GM19240 (cell line): ENCODE results near the gene KCP.

Experiments
- DNase-seq: peaks from one replicate; pipeline ENCODE4 v3.0.0; 2011; ENCODE audit warnings: low spot score; ENCODE audit not compliant: insufficient read length

Gene KCP

DNA sequence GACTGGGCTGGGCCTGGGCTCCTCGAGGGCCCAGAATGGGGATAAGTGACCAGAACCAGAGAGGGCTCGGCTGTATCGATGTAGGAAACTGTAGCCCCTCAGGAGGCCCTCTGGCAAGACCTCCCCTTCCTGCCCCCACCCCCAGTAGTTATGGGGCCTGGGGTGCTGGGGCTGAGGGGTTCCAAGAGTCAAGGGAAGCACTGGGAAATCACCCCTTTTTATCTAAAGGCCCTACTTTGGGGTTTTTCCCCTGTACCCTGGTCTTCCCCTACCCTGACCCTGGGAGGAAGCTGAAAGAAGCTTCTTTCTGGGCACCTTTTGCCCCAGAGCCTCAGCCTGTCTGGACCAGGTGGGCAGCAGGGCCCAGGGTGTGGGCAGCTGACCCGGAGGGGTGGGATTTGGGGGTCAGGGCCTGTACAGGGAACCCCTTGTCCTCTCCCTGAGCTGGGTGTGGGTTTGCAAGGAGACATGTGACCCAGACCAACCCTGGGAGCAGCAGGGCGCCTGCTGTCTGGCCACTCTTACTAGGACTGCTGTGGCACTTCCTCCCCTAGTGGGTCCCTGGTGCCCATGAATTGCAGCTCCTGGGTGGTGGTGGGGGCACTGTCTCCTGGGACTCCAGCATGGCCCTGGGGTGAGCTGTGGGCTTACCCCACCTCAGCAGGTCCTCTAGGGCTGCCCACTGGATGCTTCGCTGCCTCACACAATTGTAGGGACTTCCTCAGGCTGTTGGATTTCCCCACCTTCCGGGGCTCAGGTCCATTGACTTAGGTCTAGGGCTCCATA, 28.8 kb upstream of the KCP start:
- DNase-seq = no peak

DNA sequence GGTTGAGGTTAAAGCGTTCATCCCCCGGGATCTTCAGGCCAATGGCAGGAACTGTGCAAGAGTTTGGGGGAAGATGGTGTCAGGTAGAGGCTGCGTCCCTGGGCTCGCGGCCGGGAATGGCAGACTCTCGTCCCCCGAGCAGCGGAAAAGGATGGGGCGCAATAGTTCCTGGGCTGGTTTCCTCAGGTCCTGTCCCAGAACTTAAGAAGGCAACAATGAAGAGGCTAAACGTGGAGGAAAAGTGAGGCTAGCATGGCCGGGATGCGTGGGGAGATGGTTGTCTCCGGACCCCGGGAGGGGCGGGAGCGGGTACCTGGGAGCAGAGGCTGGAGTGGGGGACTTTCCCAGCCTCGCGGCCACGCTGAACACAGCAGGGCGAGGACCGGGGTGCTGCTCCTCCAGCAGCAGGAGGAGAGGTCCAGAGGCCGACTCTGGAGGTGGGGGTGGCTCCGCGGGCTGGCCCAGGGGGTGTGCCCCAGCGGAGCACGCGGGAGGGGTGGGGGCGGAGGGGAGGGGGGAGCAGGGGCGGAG, 28.1 kb upstream of the KCP start:
- no peak for DNase-seq

DNA sequence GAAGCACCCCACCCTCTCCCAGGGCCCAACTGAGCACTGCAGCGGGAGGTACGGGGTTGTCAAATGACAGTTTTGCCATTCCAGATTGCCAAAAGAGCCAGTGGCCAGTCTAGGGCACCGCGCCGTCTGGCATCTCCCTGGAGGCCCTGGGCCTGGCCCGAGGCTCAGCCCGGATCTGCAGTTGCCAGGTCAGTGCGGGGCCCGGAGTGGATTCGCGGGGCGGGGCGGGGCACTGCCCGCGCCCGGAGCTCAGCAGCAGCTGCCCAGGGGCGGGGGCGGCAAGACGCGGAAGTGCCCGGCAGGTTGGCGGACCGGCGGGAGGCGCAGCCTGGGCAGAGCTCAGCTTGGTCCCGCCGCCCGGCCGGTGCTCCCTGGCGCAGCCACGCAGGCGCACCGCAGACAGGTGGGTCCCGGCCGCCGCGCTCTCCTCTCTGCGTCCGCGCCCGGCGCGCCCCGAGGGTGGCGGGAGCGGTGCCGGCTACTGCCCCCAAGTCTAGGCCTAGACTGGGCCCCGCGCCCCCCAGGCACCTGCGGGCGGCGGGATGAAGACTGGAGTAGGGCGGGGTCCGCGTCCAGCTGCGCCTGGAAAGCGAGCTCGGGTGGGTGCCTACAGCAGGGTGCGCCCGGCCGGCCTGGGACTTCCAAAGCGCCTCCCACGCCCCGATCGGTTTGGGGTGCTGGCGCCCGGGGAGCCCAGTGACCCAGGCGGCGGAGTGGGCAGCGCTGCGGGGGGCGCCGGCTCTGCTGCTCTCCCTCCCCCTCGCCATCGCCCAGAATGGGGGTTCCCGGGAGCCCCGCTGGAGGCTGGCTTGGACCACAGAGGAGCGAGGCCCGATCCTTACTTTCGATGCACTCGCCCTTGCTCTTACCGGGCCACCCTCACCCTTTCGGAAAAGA, 27.4 kb upstream of the KCP start, which contains the start of gene IRF5:
Gene IRF5, plus strand, starts transcription at position 281 of the 897 bp plus-strand sequence. CDS start 4,155 bp downstream, outside the sequence.
- no peak for DNase-seq

DNA sequence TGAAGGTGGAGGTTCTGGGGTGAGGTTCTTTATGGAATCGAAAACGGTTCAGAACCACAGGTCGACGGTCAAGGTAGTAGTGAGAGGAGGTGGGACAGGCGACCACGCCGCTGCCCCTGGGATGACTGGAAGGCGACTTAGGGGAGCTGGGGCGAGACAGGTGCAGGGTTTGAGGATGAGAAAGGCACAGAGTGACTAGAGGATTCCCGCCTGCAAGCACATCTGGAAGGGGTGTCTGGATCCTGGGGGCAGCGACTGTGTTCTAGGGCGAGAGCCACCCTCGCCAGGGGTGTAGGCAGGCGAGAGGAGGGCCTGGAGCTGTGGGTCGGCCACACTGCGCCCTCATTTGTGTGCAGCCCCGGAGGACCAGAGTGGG, 26.8 kb upstream of the KCP start:
- DNase-seq = no peak

DNA sequence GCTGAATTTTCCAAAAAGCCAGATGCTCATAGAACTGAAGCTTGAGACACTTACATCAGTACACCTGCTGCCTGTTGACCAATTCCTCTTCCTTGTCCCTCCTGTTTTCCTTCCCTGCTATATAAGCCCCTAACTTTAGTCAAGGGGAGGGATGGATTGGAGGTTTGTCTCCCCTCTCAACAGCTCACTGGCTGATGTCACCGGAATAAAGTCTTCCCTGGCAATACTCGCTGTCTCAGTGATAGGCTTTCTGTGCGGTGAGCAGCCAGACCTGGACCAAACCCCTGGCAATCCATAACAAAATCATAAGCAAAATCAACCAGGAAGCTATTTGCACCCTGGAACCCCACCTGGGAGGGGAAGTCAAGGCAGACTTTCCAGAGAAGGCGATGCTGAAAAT, 26.3 kb upstream of the KCP start:
- no peak for DNase-seq

DNA sequence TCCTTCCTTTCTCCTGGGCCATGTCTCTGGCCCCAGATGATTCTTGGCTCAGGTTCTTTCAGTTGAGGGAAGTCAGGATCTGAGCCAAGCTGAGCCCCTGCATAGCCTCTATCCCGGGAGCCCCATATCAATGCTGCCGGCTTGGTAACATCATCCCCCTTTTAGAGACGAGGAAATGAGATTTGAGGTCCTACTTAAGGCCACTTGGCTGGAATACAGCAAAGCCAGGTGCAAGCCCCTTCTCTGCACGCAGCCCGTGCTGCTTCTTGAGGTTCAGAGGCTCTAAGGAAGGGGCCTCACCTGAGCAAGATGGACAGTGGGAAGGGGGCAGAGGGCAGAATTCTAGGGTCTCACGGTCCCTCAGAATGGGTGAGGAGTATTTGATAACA, 24.8 kb upstream of the KCP start:
- no peak for DNase-seq

DNA sequence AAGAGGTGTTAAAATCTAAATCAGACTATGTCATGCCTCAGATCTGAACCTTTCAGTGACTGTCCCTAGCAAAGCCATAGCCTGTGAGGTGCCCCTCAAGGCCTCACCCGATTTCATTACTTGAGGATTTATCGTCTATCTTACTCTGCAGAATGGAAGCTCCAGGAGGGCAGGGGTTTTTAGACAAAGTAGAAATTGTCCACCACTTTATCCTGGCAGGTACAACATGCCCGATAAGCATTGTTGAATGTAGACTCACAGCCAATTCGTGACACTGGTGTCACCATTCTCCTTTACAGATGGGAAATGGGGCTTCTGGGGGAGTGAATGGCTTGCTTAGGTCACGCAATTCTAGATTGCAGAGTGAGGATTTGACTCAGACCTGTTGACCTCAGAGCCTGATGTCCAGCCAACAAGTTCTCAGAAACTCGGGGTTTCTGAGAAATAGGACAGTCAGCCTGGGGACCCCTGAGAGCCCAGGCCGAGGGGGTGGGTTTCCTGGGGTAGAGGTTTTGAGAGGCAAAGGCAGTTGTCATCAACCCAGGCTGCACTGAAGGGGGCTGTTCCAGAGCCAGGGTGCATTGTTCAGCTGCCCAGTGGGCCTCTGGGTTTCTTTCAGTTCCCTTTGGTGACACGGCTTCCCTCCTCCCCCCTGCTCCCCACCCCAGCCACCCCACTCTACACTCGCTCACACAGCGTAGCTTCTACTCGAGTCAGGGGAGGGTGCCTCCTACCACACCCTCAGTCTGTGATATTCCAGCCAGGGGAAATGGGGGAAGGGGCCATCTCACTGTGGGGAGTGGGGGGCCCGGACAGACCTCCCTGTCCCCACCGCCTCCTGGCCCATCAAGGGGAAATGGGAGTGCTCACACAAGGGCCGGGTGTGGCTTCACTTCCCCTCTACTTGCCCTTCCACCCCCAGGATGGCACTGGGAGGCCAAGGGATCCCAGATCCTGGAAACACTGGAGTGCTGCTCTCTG, 24.1 kb upstream of the KCP start:
- no peak for DNase-seq

DNA sequence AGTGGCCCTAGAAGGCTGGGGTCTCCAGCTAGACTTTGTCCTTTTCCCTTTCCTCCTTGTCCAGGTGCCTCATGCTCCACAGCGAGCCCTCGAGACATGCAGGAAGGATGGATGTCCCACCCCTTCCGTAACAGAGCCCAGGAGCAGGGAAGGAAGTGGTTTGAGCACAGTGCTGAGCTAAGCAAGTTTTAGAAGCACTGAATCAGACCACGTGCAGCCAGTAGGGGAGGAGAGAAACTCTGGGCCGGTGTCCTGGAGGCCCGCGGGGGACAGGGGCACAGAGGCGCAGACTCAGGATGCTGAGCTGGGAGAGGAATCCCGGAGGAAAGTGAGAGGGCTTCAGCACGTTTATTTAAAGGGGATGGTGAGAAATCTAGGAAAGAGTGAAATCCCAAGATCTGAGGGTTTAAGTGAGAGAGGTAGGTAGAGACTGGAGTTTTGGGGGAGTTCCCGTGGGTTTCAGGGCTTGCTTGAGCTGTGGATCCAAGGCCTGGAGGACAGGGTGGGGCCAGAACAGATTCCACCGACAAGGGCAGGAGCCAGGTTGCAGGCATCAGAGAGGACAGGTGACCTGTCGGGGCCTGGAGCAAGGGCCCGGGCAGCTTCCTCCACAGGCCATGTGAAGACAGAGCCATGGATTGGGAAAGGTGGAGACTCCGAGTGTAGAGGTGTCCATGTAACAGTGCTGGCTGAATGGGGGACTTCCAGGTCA, 22.8 kb upstream of the KCP start:
- no peak for DNase-seq

DNA sequence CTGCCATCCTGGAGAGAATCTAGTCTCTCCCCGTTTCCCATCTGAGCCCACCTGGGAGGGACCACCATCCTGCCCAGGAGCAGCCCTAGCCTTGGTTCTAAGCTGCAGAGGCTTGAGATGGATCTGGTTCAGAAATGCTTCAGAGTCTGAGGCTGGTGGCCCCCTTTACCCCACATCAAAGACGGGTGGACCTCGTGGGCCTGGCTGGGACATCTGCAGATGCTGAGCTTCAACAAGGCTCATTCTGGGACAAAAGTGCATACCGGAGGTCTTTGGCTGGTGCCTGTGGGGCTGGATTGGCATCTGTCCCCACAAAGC, 22.3 kb upstream of the KCP start:
- no peak for DNase-seq

DNA sequence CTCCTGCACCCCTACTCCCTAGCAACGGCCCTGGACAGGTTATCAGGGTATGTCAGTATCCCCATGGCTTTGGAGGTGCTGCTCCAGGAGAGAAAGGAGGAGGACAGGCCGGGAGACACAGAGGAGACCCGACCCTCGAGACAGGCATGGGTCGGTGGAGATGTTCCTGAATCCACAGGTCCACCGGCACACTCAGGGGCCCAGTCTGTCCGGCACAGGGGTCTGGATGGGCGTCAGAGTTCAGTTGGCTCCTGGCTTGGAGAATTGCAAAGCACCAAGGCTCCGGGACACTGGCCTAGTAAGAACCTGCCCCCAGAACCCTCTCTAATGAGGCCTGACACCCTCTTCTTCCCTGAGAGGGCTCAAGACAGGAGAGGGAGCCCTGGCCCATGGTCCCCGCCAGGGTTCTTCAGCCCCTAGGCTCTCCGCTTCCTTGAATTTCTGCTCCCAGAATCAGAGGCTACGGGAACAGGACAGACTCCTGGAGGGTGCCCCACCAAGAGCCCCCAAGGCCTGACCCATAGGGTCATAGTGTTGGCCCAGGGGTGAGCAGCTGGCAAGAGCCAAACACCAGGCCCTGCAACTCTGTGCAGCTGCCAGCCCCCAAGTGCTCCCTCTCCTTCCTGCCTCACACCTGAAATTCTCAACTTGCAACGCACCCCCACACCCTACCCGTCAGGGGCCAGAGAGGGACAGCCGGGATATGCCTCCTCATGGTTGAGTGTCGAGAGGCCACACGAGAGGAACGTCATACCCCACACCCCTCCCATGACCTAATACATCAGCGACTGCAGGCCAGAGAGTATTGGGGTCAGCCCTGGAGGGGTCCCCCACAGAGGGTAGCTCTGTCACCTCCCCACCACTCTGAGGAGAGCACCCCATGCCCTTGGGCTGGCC, 21.7 kb upstream of the KCP start:
- DNase-seq = no peak

DNA sequence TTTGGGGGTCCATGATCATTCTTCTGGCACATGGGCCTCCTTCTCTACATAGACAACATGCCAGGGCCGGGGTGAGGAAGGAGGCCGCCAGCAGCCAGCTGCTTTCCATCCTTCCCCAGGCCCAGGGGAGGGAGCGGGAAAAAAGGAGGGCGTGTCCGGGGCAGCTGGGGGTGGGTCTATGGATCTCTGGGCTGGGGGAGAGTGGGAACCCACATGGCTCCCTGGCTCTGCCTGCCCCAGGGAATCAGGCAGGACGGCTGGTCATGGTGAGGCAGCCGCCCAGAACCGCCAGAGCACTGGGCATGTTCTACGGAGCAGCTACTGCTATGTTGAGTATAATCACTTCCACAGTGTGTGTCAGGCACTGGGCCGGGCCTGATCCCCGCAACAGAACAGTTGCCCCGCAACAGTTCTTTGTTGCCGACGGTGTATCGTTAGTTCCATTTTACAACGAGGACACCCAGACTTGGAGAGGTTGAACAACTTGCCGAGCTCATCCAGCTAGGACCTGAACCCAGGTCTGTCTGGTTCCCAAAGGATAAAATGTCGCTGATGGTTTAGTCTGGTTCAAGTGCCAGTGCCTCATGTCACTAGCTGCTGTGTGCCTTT, 20.8 kb upstream of the KCP start:
- DNase-seq = no peak

DNA sequence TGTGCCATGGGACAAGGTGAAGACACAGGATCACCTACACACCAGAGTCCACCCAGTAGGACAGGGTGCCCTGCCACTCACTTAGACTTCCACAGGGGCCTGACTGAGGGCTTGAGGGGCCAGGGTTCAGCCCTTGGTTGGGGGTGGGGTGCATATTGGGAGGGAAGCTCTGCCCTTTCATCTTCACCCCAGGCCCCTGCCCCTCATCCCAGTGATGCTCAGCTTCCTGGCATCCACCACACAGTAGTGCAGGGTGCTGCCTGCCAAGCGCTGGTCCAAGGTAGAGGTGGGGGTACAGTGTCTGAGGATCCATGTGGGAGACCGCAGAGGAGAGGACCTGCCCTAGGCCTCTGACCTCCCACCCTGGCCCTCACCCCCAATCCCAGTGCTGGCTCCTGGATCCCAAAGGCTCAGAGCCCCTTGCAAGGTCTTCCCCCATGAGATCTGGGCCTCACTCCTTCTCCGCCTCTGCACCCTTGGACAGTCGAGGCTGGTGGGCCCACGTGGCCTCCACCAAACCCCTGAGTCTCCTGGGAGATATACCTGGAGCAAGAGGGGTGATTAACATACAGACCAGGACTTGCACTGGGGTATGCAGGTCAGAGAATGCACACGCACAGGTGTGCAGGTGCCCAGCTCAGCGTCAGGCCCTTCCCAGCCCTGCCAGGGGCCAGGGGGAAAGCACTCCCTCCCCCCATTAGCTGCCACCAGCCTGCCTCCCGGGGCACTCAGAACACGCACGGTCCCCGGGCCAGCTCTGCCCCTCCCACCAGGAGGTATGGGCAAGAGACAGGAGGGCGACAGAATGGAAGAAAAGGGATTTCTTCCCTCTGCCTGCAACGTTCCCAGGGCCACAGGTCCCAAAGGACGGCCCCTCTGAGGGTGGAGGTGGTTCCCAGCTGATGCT, 18.6 kb upstream of the KCP start:
- no peak for DNase-seq

DNA sequence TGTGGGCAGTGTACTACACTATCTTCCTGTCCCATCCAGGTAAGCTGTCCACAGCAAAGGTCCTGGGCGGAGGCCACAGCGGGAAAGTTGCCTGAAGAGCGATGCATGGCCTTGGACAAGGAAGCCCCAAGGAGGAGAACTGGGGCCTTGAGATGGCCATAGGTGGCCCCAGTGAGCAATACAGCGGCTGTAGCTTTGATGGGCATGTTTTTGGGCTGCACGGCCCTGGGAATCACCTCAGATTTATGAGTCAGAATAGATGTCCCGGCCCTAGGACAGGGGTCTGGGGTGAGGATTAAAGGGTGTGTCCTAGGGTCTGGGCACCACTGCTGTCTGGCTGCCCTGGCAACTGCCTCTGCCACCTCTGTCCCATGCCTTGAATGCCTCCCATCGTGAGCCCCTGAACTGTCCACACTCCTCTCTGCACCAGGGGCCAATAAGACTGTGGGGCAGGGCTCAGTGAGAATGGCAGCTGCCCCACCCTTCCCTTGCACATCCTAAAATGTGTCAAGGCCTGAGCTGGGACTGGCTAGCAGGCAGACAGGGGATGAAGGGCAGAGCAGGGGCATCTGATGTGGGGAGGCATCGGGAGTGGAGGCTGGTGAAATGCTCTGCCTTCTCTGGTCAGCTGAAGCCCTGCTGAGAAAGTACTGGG, 17.8 kb upstream of the KCP start:
- no peak for DNase-seq

DNA sequence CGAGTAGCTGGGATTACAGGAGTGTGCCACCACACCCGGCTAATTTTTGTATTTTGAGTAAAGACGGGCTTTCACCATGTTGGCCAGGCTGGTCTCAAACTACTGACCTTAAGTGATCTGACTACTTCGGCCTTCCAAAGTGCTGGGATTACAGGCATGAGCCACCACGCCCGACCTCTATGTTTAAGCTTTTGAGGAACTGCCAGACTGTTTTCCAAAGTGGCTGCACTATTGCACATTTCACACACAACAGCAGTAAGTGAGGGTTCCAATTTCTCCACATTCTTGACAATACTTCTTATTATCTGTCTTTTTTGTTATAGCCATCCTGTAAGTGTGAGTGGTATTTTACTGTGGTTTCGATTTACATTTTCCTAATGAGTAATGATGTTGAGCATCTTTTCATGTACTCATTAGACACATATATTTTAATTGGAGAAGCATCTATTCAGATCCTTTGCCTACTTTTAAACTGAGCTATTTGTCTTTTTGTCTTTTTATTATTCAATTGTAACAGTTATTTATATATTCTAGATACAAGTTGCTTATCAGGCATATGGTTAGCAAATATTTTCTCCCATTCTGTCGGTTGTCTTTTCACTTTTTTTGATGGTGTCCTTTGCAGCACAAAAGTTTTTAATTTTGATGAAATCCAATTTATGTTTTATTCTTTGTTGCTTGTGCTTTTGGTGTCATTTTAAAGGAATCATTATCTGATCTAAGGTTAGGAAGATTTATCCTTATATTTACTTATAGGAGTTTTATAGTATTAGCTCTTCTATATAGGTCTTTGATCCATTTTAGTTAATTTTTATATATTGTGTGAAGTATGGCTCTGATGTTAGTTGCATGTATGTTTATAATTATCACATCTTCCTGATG, 14.4 kb upstream of the KCP start:
- no peak for DNase-seq

DNA sequence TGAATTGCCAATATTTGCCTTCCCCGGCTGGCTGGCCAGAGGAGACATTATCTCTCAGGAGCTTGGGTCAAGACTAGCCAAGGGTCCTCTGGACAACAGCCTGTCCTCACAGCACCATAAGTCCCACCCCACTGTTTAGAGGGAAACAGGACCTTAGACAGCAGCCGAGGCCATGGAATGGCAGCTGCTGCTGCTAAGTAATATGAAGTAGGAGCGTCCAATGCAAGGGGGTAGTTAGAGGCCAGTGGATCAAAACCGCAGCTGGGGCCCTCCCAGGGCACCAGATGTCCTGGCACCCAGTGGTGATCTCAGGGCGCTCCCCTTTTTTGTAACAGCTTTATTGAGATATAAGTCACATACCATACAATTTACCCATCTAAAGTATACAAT, 12.9 kb upstream of the KCP start:
- DNase-seq = no peak

DNA sequence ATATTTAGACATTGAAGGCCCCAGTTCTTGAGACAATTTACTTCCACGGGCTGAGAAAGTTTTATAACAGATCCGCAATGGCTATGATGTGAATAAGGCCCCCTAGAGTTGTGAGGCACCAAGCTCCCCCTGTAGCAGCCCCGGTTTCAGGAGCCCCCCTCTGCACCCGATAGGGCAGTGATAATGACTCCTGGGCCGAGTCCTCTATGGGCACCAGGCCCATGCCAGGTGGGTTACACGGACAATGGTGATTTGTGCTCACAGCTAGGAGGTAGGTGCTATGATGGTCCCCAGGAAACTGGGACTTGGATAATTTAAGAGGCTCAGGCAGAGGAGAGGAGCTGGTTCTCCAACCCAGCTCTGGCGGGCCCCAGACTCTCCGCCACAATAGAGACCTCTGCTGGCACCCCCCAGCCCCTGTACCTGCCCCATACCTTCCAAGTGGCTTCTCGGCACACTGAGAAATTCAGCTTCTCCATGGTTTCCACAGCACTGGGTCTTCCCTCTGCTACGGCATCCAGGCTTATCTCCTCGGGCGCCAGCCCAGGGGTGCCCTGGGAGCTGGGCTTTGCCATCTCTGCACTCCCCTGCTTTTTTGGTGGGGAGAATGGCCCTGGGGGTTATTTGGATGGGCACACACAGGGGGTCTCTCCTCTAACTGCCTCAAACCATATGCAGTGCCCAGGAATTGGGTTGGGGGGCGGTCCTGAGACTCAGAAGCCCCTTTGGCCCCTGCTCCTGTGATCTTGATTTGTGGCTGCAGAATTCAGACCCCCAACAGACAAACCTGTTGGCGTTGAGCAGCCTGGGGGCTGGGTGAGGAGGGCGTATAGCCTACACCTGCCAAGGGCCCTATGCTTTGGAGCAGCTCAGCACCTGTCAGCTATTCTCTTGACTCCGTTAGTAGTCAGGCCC, 12.2 kb upstream of the KCP start:
- DNase-seq = no peak
